HepG2 (cell line): ENCODE results near the gene OPALIN.

Source experiments
- EP300 ChIP-seq, 3 experiments: sonication (generic) in 1 of 3; formaldehyde crosslinking in 1 of 3; IDR thresholded peaks; 2 replicates each; pipeline versions ENCODE4 v1.5.1 to v1.6.1; 2011 to 2020; ENCODE audit warnings: low read depth in 2 of 3, low read length in 2 of 3, borderline replicate concordance in 1 of 3, improper control_type of control experiment in 1 of 3, mild to moderate bottlenecking in 1 of 3, missing genetic modification reagents in 1 of 3, moderate library complexity in 1 of 3
- NFE2L2 ChIP-seq: fragments of 150-350 bp; IDR thresholded peaks from 2 replicates; pipeline ENCODE4 v1.6.1; 2014; ENCODE audit warnings: low read length
- POLR2G ChIP-seq: fragments of 200-400 bp; formaldehyde crosslinking; IDR thresholded peaks from 2 replicates; pipeline ENCODE4 v1.6.1; 2018; ENCODE audit warnings: mild to moderate bottlenecking, low read depth, low read length, moderate library complexity
- SMC3 ChIP-seq: IDR thresholded peaks from 2 replicates; pipeline ENCODE4 v1.6.1; 2011; ENCODE audit warnings: low read length, improper control_type of control experiment
- ZNF274 ChIP-seq: sonication (generic); formaldehyde crosslinking; IDR thresholded peaks from 2 replicates; pipeline ENCODE4 v1.5.1; 2020; ENCODE audit warnings: mild to moderate bottlenecking, missing genetic modification reagents
- TF ChIP-seq, protein P1 (sequence below): sonication (generic); formaldehyde crosslinking; IDR thresholded peaks from 2 replicates; pipeline ENCODE4 v1.5.0; 2020; ENCODE audit warnings: mild to moderate bottlenecking, missing genetic modification reagents, moderate library complexity
- TF ChIP-seq, protein P2 (sequence below): IDR thresholded peaks from 2 replicates; pipeline ENCODE4 v1.6.1; 2012; ENCODE audit warnings: low read depth, low read length, improper control_type of control experiment

DNA sequence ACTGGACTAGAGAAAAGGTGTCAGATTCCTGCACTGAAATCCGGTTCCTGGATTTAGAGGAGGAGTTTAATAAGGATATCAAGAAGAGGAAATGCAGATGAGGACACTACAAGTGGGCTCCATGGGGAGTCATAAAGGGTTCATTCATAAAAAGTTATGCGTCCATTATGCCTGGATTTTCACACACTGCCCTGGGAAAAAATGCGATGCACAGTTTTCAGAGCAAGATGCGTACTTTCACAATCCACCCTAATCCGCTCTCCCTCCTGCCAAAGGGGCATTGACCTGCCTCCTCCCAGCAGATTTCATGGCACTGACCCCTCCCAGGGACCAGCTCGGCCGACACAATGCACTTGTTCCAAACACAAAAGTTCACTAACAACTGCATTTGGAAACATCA lies 42.2 kb upstream of the OPALIN start:
- no peak for TF ChIP-seq SMC3
- TF ChIP-seq, protein P1, sequence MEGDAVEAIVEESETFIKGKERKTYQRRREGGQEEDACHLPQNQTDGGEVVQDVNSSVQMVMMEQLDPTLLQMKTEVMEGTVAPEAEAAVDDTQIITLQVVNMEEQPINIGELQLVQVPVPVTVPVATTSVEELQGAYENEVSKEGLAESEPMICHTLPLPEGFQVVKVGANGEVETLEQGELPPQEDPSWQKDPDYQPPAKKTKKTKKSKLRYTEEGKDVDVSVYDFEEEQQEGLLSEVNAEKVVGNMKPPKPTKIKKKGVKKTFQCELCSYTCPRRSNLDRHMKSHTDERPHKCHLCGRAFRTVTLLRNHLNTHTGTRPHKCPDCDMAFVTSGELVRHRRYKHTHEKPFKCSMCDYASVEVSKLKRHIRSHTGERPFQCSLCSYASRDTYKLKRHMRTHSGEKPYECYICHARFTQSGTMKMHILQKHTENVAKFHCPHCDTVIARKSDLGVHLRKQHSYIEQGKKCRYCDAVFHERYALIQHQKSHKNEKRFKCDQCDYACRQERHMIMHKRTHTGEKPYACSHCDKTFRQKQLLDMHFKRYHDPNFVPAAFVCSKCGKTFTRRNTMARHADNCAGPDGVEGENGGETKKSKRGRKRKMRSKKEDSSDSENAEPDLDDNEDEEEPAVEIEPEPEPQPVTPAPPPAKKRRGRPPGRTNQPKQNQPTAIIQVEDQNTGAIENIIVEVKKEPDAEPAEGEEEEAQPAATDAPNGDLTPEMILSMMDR (CRISPR knock-in tag): no peak
- TF ChIP-seq, protein P2, sequence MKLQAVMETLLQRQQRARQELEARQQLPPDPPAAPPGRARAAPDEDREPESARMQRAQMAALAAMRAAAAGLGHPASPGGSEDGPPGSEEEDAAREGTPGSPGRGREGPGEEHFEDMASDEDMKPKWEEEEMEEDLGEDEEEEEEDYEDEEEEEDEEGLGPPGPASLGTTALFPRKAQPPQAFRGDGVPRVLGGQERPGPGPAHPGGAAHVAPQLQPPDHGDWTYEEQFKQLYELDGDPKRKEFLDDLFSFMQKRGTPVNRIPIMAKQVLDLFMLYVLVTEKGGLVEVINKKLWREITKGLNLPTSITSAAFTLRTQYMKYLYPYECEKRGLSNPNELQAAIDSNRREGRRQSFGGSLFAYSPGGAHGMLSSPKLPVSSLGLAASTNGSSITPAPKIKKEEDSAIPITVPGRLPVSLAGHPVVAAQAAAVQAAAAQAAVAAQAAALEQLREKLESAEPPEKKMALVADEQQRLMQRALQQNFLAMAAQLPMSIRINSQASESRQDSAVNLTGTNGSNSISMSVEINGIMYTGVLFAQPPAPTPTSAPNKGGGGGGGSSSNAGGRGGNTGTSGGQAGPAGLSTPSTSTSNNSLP: no peak
- TF ChIP-seq POLR2G: no peak
- no peak for TF ChIP-seq ZNF274 (CRISPR knock-in tag)
- no peak for TF ChIP-seq NFE2L2
- TF ChIP-seq EP300 (IDR thresholded peaks at IDR 0.05; ENCODE audit: low read depth in 2 of 2, low read length in 2 of 2): no peak
- no peak for TF ChIP-seq EP300 (CRISPR knock-in tag; IDR thresholded peaks at IDR 0.05; ENCODE audit: borderline replicate concordance)
